SK-N-SH treated with all-trans-retinoic acid at 6 μM for 48 hours (cell line): ENCODE data around the gene TMEM167A.

Experiments used
- ATAC-seq: fragments of 200-7000 bp; cut with Tn5 transposase; 3 replicates; pipeline ENCODE4 v1.9.1; 2020; ENCODE audit warnings: mild to moderate bottlenecking, moderate library complexity
- ARNTL ChIP-seq: fragments of 450-650 bp; formaldehyde crosslinking; IDR thresholded peaks from 2 replicates; pipeline ENCODE4 v1.5.0; 2020; ENCODE audit warnings: low read depth, mild to moderate bottlenecking, moderate library complexity, borderline replicate concordance
- BACH2 ChIP-seq: fragments of 250-450 bp; sonication (Bioruptor Pico); IDR thresholded peaks from 2 replicates; pipeline ENCODE4 v1.9.0; 2021; ENCODE audit warnings: mild to moderate bottlenecking, borderline replicate concordance
- CREB5 ChIP-seq: fragments of 250-450 bp; sonication (Bioruptor Pico); IDR thresholded peaks from 2 replicates; pipeline ENCODE4 v1.5.1; 2020; ENCODE audit warnings: low read depth, mild to moderate bottlenecking, moderate library complexity
- CSDC2 ChIP-seq: fragments of 250-450 bp; sonication (Bioruptor Pico); IDR thresholded peaks from 2 replicates; pipeline ENCODE4 v1.5.0; 2020; ENCODE audit warnings: mild to moderate bottlenecking, moderate library complexity
- ESRRG ChIP-seq: fragments of 250-450 bp; sonication (Bioruptor Pico); IDR thresholded peaks from 2 replicates; pipeline ENCODE4 v1.6.1; 2021; ENCODE audit warnings: mild to moderate bottlenecking
- GLIS3 ChIP-seq: fragments of 250-450 bp; sonication (Bioruptor Pico); IDR thresholded peaks from 2 replicates; pipeline ENCODE4 v1.5.0; 2020; ENCODE audit warnings: mild to moderate bottlenecking, moderate library complexity
- ISL1 ChIP-seq: fragments of 250-450 bp; sonication (Bioruptor Pico); IDR thresholded peaks from 2 replicates; pipeline ENCODE4 v2.1.2; 2022; ENCODE audit warnings: mild to moderate bottlenecking, moderate library complexity
- OSR1 ChIP-seq: fragments of 250-450 bp; sonication (Bioruptor Pico); IDR thresholded peaks from 2 replicates; pipeline ENCODE4 v1.8.0; 2022; ENCODE audit warnings: moderate library complexity, mild to moderate bottlenecking, inconsistent platforms
- POU6F1 ChIP-seq: fragments of 250-450 bp; sonication (Bioruptor Pico); IDR thresholded peaks from 2 replicates; pipeline ENCODE4 v1.8.0; 2021; ENCODE audit warnings: low read depth, mild to moderate bottlenecking, moderate library complexity, borderline replicate concordance
- PPARA ChIP-seq: fragments of 250-450 bp; sonication (Bioruptor Pico); IDR thresholded peaks from 2 replicates; pipeline ENCODE4 v1.5.0; 2020; ENCODE audit warnings: mild to moderate bottlenecking, borderline replicate concordance
- RARB ChIP-seq: fragments of 250-450 bp; sonication (Bioruptor Pico); IDR thresholded peaks from 2 replicates; pipeline ENCODE4 v1.8.0; 2021; ENCODE audit warnings: mild to moderate bottlenecking, moderate library complexity
- SNAI2 ChIP-seq: fragments of 250-450 bp; sonication (Bioruptor Pico); IDR thresholded peaks from 2 replicates; pipeline ENCODE4 v1.5.0; 2020; ENCODE audit warnings: mild to moderate bottlenecking, moderate library complexity
- TCF4 ChIP-seq: fragments of 250-450 bp; sonication (Bioruptor Pico); IDR thresholded peaks from 2 replicates; pipeline ENCODE4 v1.8.0; 2021; ENCODE audit warnings: mild to moderate bottlenecking, moderate library complexity, borderline replicate concordance
- TOX ChIP-seq: fragments of 250-450 bp; sonication (Bioruptor Pico); IDR thresholded peaks from 2 replicates; pipeline ENCODE4 v1.8.0; 2021; ENCODE audit warnings: mild to moderate bottlenecking, moderate library complexity, borderline replicate concordance
- TSHZ2 ChIP-seq: fragments of 250-450 bp; sonication (Bioruptor Pico); IDR thresholded peaks from 2 replicates; pipeline ENCODE4 v1.5.0; 2020; ENCODE audit warnings: mild to moderate bottlenecking, moderate library complexity
- ZFP30 ChIP-seq: fragments of 450-650 bp; formaldehyde crosslinking; IDR thresholded peaks from 2 replicates; pipeline ENCODE4 v1.5.0; 2022; ENCODE audit warnings: mild to moderate bottlenecking, moderate library complexity
- ZNF565 ChIP-seq: fragments of 450-650 bp; formaldehyde crosslinking; conservative IDR thresholded peaks from 2 replicates; pipeline ENCODE4 v1.5.0; 2020; ENCODE audit warnings: low read depth, mild to moderate bottlenecking, moderate library complexity
- ZNF70 ChIP-seq: fragments of 450-650 bp; formaldehyde crosslinking; IDR thresholded peaks from 2 replicates; pipeline ENCODE4 v1.5.0; 2020; ENCODE audit warnings: mild to moderate bottlenecking, moderate library complexity
- ZNF8 ChIP-seq: fragments of 450-650 bp; formaldehyde crosslinking; IDR thresholded peaks from 2 replicates; pipeline ENCODE4 v1.5.0; 2020; ENCODE audit warnings: mild to moderate bottlenecking, moderate library complexity
- TF ChIP-seq, protein P1 (sequence below): fragments of 250-450 bp; sonication (Bioruptor Pico); IDR thresholded peaks from 2 replicates; pipeline ENCODE4 v1.5.1; 2021; ENCODE audit warnings: mild to moderate bottlenecking, moderate library complexity
- TF ChIP-seq, protein P2 (sequence below): fragments of 250-450 bp; sonication (Bioruptor Pico); IDR thresholded peaks from 2 replicates; pipeline ENCODE4 v1.8.0; 2020; ENCODE audit warnings: mild to moderate bottlenecking, moderate library complexity, borderline replicate concordance

TMEM167A gene

DNA sequence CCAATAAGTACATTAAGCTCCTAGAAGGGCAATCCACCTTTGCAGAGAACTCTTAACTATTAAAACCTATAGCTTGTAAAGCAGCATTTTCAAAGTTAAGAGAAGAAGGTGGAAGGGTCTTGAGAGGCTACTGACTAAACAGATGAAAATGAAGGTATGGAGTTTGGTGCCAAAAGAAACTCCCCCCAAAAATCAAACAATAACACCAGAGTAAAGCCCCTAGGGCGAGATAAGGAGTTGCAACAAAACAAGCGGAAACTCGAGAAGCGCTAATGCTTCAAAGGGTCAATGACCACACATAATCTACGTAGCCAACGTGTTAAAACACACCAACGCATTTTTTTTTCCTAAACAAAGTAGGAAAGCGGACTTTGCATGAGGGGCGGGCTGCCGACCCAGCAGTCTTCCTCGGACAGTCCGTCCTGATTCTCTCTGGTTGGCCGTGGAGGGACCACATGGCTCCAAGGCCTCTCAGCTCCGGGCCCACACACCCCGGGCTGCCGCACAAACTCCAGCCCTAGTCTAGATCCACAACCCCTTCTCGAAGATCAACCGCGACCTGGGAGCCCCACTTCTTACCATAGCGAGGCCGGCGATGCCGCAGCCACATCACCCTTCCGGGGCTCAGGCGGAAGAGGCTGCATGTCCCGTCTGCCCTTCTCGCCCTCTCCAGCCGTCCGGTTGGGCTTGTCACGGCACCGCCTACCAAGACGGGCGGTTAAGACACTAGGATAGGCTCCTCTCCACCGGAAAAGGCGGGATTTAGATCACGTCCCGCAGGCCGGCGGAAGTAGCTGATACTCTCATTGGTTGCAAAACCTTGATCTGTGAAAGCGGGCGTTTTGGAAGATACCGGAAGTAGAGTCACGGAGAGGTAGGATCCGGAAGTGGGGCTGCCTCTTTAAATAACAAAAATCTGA, at the start of gene TMEM167A, which contains the start of gene XRCC4:
Gene TMEM167A (minus strand): TSS at position 653 of the 920 bp plus-strand sequence. CDS start 71 bp downstream, at position 582.
Gene XRCC4 (plus strand): TSS at position 806 of the 920 bp plus-strand sequence. CDS start 27,373 bp downstream, outside the sequence.
- no peak for TF ChIP-seq ARNTL (CRISPR knock-in tag)
- no peak for TF ChIP-seq CREB5
- TF ChIP-seq, protein P1, sequence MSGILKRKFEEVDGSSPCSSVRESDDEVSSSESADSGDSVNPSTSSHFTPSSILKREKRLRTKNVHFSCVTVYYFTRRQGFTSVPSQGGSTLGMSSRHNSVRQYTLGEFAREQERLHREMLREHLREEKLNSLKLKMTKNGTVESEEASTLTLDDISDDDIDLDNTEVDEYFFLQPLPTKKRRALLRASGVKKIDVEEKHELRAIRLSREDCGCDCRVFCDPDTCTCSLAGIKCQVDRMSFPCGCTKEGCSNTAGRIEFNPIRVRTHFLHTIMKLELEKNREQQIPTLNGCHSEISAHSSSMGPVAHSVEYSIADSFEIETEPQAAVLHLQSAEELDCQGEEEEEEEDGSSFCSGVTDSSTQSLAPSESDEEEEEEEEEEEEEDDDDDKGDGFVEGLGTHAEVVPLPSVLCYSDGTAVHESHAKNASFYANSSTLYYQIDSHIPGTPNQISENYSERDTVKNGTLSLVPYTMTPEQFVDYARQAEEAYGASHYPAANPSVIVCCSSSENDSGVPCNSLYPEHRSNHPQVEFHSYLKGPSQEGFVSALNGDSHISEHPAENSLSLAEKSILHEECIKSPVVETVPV: no peak
- TF ChIP-seq RARB (CRISPR knock-in tag): no peak
- TF ChIP-seq ESRRG: no peak
- no peak for TF ChIP-seq TCF4 (CRISPR knock-in tag)
- no peak for TF ChIP-seq BACH2 (CRISPR knock-in tag)
- TF ChIP-seq ZFP30: no peak
- TF ChIP-seq ZNF565 (CRISPR knock-in tag): no peak
- no peak for TF ChIP-seq ZNF8 (CRISPR knock-in tag)
- no peak for TF ChIP-seq ISL1
- no peak for TF ChIP-seq TOX (CRISPR knock-in tag)
- no peak for TF ChIP-seq SNAI2 (CRISPR knock-in tag)
- no peak for TF ChIP-seq TSHZ2 (CRISPR knock-in tag)
- no peak for TF ChIP-seq PPARA (CRISPR knock-in tag)
- no peak for TF ChIP-seq POU6F1 (CRISPR knock-in tag)
- TF ChIP-seq GLIS3: no peak
- TF ChIP-seq ZNF70: no peak
- no peak for TF ChIP-seq OSR1
- ATAC-seq: peak; percentile 100

- no peak for ATAC-seq
- TF ChIP-seq ZFP30 (no peak), CSDC2 (CRISPR knock-in tag) (no peak), OSR1 (no peak), BACH2 (CRISPR knock-in tag) (no peak), ZNF8 (CRISPR knock-in tag) (no peak), TSHZ2 (CRISPR knock-in tag) (no peak), PPARA (CRISPR knock-in tag) (no peak), CREB5 (no peak), TOX (CRISPR knock-in tag) (no peak)
- TF ChIP-seq, protein P1: no peak
- TF ChIP-seq, protein P2, sequence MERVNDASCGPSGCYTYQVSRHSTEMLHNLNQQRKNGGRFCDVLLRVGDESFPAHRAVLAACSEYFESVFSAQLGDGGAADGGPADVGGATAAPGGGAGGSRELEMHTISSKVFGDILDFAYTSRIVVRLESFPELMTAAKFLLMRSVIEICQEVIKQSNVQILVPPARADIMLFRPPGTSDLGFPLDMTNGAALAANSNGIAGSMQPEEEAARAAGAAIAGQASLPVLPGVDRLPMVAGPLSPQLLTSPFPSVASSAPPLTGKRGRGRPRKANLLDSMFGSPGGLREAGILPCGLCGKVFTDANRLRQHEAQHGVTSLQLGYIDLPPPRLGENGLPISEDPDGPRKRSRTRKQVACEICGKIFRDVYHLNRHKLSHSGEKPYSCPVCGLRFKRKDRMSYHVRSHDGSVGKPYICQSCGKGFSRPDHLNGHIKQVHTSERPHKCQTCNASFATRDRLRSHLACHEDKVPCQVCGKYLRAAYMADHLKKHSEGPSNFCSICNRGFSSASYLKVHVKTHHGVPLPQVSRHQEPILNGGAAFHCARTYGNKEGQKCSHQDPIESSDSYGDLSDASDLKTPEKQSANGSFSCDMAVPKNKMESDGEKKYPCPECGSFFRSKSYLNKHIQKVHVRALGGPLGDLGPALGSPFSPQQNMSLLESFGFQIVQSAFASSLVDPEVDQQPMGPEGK (CRISPR knock-in tag): no peak
These were observed 49.3 kb upstream of the TMEM167A start for GRCh38 chr5:83126501-83126900.
